CD14-positive monocyte (primary cell): ENCODE measurements around the gene CLASP1. TPM values are rescaled to one million over a fixed set of nuclear protein-coding genes. Genes with fewer than 3 reads are reported as not detected.
"Not testable (repeated sequence)": the region's sequence is repeated elsewhere in the genome, so short reads cannot be mapped to it uniquely, and the experiment has no call there.

Source experiments
- DNase-seq, 3 donors: peaks; one replicate each; pipeline ENCODE4 v3.0.0-alpha.2; 2011 to 2022
- H2AFZ ChIP-seq: 2 replicates; pipeline ENCODE4 v1.6.0; 2012; ENCODE audit warnings: mild to moderate bottlenecking, low read depth, low read length, inconsistent platforms; ENCODE audit not compliant: insufficient read depth, poor library complexity, severe bottlenecking
- H3K27ac ChIP-seq, 2 donors: 1 replicate in 1 of 2; 2 replicates in 1 of 2; pipeline ENCODE4 v1.5.1; 2012 to 2013; ENCODE audit warnings: low read length in 2 of 2, control low read depth in 1 of 2, inconsistent platforms in 1 of 2, low read depth in 1 of 2, mild to moderate bottlenecking in 1 of 2
- H3K27me3 ChIP-seq, 2 donors: one replicate each; pipeline versions ENCODE4 v1.6.0 to v1.6.1; 2011 to 2013; ENCODE audit warnings: low read length in 2 of 2; ENCODE audit not compliant: control insufficient read depth in 2 of 2, insufficient read depth in 2 of 2
- H3K36me3 ChIP-seq, 2 donors: replicated peaks in 1 of 2; 1 replicate in 1 of 2; 2 replicates in 1 of 2; pipeline versions ENCODE4 v1.5.1 to v1.6.1; 2012 to 2013; ENCODE audit warnings: low read length in 2 of 2, control low read depth in 1 of 2, inconsistent platforms in 1 of 2, mild to moderate bottlenecking in 1 of 2; ENCODE audit not compliant: insufficient read depth in 2 of 2, control insufficient read depth in 1 of 2
- H3K4me1 ChIP-seq, 2 donors: 1 replicate in 1 of 2; 2 replicates in 1 of 2; pipeline versions ENCODE4 v1.5.1 to v1.6.1; 2012 to 2013; ENCODE audit warnings: low read length in 2 of 2, control low read depth in 1 of 2, inconsistent platforms in 1 of 2, mild to moderate bottlenecking in 1 of 2, moderate library complexity in 1 of 2; ENCODE audit not compliant: insufficient read depth in 2 of 2, control insufficient read depth in 1 of 2
- H3K4me2 ChIP-seq: replicated peaks from 2 replicates; pipeline ENCODE3; 2012; ENCODE audit warnings: low read length, moderate library complexity, mild to moderate bottlenecking; ENCODE audit not compliant: poor library complexity, severe bottlenecking; ENCODE audit errors: extremely low read depth
- H3K4me3 ChIP-seq, 3 experiments: fragments of 200-600 bp in 1 of 3; sonication (generic) in 1 of 3; replicated peaks in 1 of 3; 1 replicate in 2 of 3; 2 replicates in 1 of 3; pipeline ENCODE4 v1.5.1; 2011 to 2013; ENCODE audit warnings: low read length in 3 of 3, mild to moderate bottlenecking in 3 of 3, control low read depth in 2 of 3, low read depth in 2 of 3, inconsistent platforms in 1 of 3, moderate library complexity in 1 of 3
- H3K79me2 ChIP-seq: 2 replicates; pipeline ENCODE4 v1.6.0; 2012; ENCODE audit warnings: mild to moderate bottlenecking, control low read depth, inconsistent platforms, low read length, moderate library complexity; ENCODE audit not compliant: insufficient read depth
- H3K9ac ChIP-seq: 2 replicates; pipeline ENCODE4 v1.6.0; 2017; ENCODE audit warnings: low read length, mild to moderate bottlenecking; ENCODE audit not compliant: insufficient read depth, poor library complexity, severe bottlenecking
- H3K9me3 ChIP-seq, 2 donors: replicated peaks in 1 of 2; 1 replicate in 1 of 2; 2 replicates in 1 of 2; pipeline versions ENCODE4 v1.5.1 to v1.6.1; 2012 to 2013; ENCODE audit warnings: low read length in 2 of 2, control low read depth in 1 of 2; ENCODE audit not compliant: control insufficient read depth in 1 of 2, insufficient read depth in 1 of 2
- H4K20me1 ChIP-seq: 2 replicates; pipeline ENCODE4 v1.6.0; 2012; ENCODE audit warnings: mild to moderate bottlenecking, low read length, control low read depth, moderate library complexity; ENCODE audit not compliant: insufficient read depth
- H3K27ac Mint-ChIP-seq, 7 donors: one replicate each; pipeline ENCODE4 v1.8.0; 2020; ENCODE audit warnings: mild to moderate bottlenecking in 7 of 7, mixed read lengths in 7 of 7, moderate library complexity in 6 of 7, inconsistent platforms in 2 of 7
- H3K27me3 Mint-ChIP-seq, 3 donors: one replicate each; pipeline ENCODE4 v1.8.0; 2021 to 2022; ENCODE audit warnings: low read depth in 3 of 3, mild to moderate bottlenecking in 3 of 3, mixed read lengths in 3 of 3, moderate library complexity in 3 of 3, inconsistent platforms in 1 of 3
- H3K36me3 Mint-ChIP-seq, 2 donors: one replicate each; pipeline ENCODE4 v1.8.0; 2020; ENCODE audit warnings: mixed read lengths in 2 of 2, inconsistent platforms in 1 of 2, mild to moderate bottlenecking in 1 of 2
- H3K4me1 Mint-ChIP-seq: one replicate; pipeline ENCODE4 v1.8.0; 2020; ENCODE audit warnings: mild to moderate bottlenecking, mixed read lengths
- H3K4me3 Mint-ChIP-seq, 2 donors: one replicate each; pipeline ENCODE4 v1.8.0; 2020; ENCODE audit warnings: mild to moderate bottlenecking in 2 of 2, mixed read lengths in 2 of 2, moderate library complexity in 1 of 2
- H3K9me3 Mint-ChIP-seq, 7 donors: one replicate each; pipeline ENCODE4 v1.8.0; 2020 to 2022; ENCODE audit warnings: mixed read lengths in 7 of 7, mild to moderate bottlenecking in 6 of 7, moderate library complexity in 6 of 7, inconsistent platforms in 2 of 7
- CTCF ChIP-seq: fragments of 200-600 bp; IDR thresholded peaks from one replicate; pipeline ENCODE4 v1.8.0; 2022; ENCODE audit warnings: antibody characterized with exemption, mild to moderate bottlenecking
- WGBS: methylation state at CpG from one replicate; pipeline ENCODE4 v1.1.5; 2013; ENCODE audit warnings: missing lambda C conversion rate; ENCODE audit not compliant: insufficient coverage; 5-methylcytosine and 5-hydroxymethylcytosine counted together
- intact Hi-C, 2 donors: fragments of 100-400 bp; cut with micrococcal nuclease; formaldehyde crosslinking; loops; one replicate each; pipeline versions ENCODE4 v1.15.0 to v1.15.1; 2023
- polyA plus RNA-seq, 3 donors: library from polyadenylated mRNA; depleted of rRNA in 1 of 3; unstranded in 2 of 3; stranded (reverse) in 1 of 3; fragments of 300-500 nt in 2 of 3; fragments of >200 nt in 1 of 3; fragmentation: Illumina TruSeq in 2 of 3; gene quantifications; 1 replicate in 2 of 3; 2 replicates in 1 of 3; pipeline ENCODE4 v1.2.3, GENCODE V29; 2012 to 2021

CLASP1 gene
- polyA plus RNA-seq, 3 donors: 4.8 to 8.1 (median 7.6) TPM

DNA sequence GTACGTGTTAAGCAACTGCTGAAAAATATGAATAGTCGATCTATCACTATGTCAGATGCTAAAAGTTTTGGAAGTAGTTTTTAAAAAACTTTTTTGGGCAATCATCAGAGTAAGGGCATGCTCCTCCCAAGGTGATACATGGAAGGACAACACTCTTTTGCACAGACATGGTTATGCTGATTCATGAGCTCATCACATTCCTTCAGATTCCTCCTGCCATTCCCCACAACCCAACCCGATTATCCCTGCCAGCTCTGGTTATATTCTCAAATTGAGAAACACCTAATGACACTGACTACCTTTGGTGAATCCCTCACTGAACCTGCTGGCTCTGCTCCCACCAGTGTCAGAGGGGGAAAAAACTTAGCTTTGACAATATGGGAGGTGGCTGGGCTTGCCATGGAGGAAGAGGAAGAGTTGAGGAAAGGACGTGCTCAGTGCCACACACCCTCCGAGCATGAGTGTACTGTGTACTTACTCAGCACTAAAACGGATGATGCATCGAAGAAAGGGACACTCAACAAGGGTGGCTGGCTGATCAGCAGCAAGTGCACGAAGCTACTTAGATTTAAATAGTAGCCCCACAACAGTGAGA, 202.5 kb downstream of the CLASP1 start:
- Histone ChIP-seq H3K4me2 (no peak overlapping the region), H3K27me3 (no peaks in the 10 kb centered on the region), H3K9me3 (no peaks in the 10 kb centered on the region), H3K4me1 (no peaks in the 10 kb centered on the region), H3K4me3 (no peak overlapping the region), H3K36me3 (peaks cover 82 to 98% of the 10 kb centered on the region in 2 donors), H2AFZ (no peak overlapping the region), H3K9ac (no peak overlapping the region), H3K79me2 (no peaks in the 10 kb centered on the region), H4K20me1 (no peaks in the 10 kb centered on the region), H3K27ac (no peak overlapping the region)
- intact Hi-C loops: no loop called here
- peak overlapping the region in 2 of 7 donors; percentile 1 to 59 for H3K27ac Mint-ChIP-seq
- no peak for DNase-seq
- 97% methylated on average over 5 of the region's 8 CpGs for WGBS
- H3K27me3 Mint-ChIP-seq: peaks cover 0 to 2% (median 0%) of the 10 kb centered on the region in 3 donors
- no peaks in the 10 kb centered on the region for H3K9me3 Mint-ChIP-seq
- TF ChIP-seq CTCF: no peak
- peaks cover 87 to 91% of the 10 kb centered on the region in 2 donors for H3K36me3 Mint-ChIP-seq
- H3K4me1 Mint-ChIP-seq: no peaks in the 10 kb centered on the region
- H3K4me3 Mint-ChIP-seq: no peak overlapping the region

- no peak overlapping the region for H3K4me3 Mint-ChIP-seq
- H4K20me1 ChIP-seq: no peaks in the 10 kb centered on the region
- H3K4me3 ChIP-seq: no peak overlapping the region
- peak overlapping the region in 1 of 7 donors; percentile 12 for H3K27ac Mint-ChIP-seq
- TF ChIP-seq CTCF: no peak
- no peak overlapping the region for H3K27ac ChIP-seq
- H3K79me2 ChIP-seq: no peaks in the 10 kb centered on the region
- H3K4me1 ChIP-seq: no peaks in the 10 kb centered on the region
- intact Hi-C loops: no loop called here
- H3K36me3 Mint-ChIP-seq: peaks cover 73 to 79% of the 10 kb centered on the region in 2 donors
- no peak overlapping the region for H3K9ac ChIP-seq
- no peaks in the 10 kb centered on the region for H3K9me3 ChIP-seq
- no peak for DNase-seq
- H3K36me3 ChIP-seq: peaks cover 54 to 80% of the 10 kb centered on the region in 2 donors
- peaks cover 0 to 2% (median 0%) of the 10 kb centered on the region in 7 donors for H3K9me3 Mint-ChIP-seq
- WGBS: 100% methylated on average over 3 of the region's 3 CpGs
- H3K4me2 ChIP-seq: no peak overlapping the region
- H2AFZ ChIP-seq: no peak overlapping the region
- no peaks in the 10 kb centered on the region for H3K4me1 Mint-ChIP-seq
- H3K27me3 ChIP-seq: no peaks in the 10 kb centered on the region
- peaks cover 0 to 6% (median 0%) of the 10 kb centered on the region in 3 donors for H3K27me3 Mint-ChIP-seq
Observed at GRCh38 chr2:121442889-121443288, 206.4 kb downstream of the CLASP1 start.

DNA sequence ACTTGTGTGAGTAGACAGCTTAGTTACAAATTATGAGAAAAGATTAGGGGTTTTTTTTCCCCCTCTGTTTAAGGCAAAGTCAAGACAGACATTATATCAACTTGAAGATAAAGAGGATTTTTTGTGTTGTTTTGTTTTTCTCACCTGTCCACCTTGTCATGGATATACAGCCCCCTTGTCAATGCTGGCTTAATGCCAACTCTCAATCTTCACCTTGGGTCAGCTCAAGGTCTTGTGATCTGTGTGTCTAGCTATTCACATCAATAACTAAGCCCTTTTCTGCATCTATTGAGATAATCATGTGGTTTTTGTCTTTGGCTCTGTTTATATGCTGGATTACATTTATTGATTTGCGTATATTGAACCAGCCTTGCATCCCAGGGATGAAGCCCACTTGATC, 211.0 kb downstream of the CLASP1 start:
- H3K4me1 Mint-ChIP-seq, H3K27ac ChIP-seq, DNase-seq, H2AFZ ChIP-seq, H4K20me1 ChIP-seq, H3K9me3 ChIP-seq, H3K27ac Mint-ChIP-seq, H3K9me3 Mint-ChIP-seq, intact Hi-C loops, H3K4me1 ChIP-seq, H3K79me2 ChIP-seq, H3K4me3 ChIP-seq, H3K4me3 Mint-ChIP-seq, H3K27me3 ChIP-seq, H3K27me3 Mint-ChIP-seq, H3K4me2 ChIP-seq, H3K9ac ChIP-seq: not testable (repeated sequence)
- WGBS: no CpG with 5 or more reads among the region's 1 CpG
- peaks cover 11 to 50% of the 10 kb centered on the region in 2 donors for H3K36me3 ChIP-seq
- peaks cover 34 to 57% of the 10 kb centered on the region in 2 donors for H3K36me3 Mint-ChIP-seq
